ENCODE measurements around the gene RUFY2.

Gene RUFY2

DNA sequence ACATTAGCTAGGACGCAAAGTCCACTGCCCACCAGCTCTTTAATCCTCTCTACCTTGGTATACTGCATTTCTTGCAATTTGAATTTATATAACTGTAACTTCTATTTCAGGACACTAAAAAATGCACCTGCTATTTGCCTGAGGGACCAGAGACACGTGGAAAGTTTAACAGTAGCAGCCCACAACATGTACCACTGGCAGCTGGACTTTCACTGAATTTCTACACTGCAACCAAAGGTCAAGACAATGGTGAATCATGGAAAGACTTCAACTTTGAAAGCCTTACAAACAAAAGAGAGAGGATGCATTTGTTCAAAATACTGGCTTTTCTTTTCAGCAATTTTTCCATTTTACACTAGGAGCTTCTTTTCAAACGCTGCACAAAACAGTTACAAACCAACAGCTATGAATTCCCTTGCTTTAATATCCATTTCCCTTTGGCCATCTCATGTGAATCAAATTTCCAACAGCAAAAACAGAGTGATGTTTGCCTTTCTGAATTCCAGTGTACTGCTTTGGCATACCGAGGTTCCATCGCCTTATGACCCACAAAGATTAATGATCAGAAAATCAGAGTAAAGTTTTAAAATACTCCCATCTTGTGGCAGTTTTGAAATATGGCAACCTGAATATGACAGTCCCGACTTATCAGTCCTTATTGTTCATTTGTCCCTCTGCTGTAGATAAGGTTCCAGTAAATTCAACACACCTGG lies 105.1 kb downstream of the RUFY2 start:
- TF ChIP-seq SUZ12 (IDR thresholded peaks at IDR 0.05; ENCODE audit: extremely low read depth, insufficient read depth, insufficient read length), result no peak
- no peak for TF ChIP-seq ZNF274 (IDR thresholded peaks at IDR 0.05; ENCODE audit: low read depth, low read length)
- no peak for TF ChIP-seq YY1 (IDR thresholded peaks at IDR 0.05; ENCODE audit: insufficient read depth, insufficient read length)
- H3K4me1 ChIP-seq (ENCODE audit: insufficient read depth, insufficient read length), result no peaks in the 10 kb centered on the region
- H3K27me3 ChIP-seq (ENCODE audit: insufficient read depth, insufficient read length), result no peaks in the 10 kb centered on the region
- H3K9me3 ChIP-seq (ENCODE audit: insufficient read depth, low read length), result no peaks in the 10 kb centered on the region
- DNase-seq (ENCODE audit: low read depth, low spot score), result no peak
- H3K4me3 ChIP-seq (ENCODE audit: insufficient read length, low read depth), result no peak overlapping the region
- H3K36me3 ChIP-seq (ENCODE audit: insufficient read depth, insufficient read length, low read length), result no peaks in the 10 kb centered on the region
- no peak overlapping the region for H3K9ac ChIP-seq (ENCODE audit: insufficient read length, low read depth)

DNA sequence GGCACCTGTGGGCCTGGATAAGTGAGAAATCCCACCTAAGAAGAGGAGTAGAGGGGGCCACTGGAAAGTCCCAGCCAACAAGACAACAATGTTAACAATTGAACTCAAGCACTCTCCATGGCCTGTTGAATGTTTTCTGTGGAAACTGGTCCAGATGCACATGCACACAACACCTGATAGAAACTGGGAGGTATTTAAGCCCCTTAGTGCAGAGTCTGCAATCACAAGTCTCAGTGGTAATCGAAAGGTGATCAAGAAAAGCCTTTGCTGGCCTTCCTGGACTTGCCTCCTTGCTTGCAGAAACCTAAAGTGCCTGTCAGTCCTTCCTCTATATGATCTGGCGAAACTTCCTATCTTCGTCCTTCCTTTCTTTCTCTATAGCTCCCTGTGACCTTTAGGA lies 105.8 kb downstream of the RUFY2 start:
- Histone ChIP-seq H3K4me3 (ENCODE audit: insufficient read length, low read depth) (no peak overlapping the region), H3K36me3 (ENCODE audit: insufficient read depth, insufficient read length, low read length) (no peaks in the 10 kb centered on the region), H3K9ac (ENCODE audit: insufficient read length, low read depth) (no peak overlapping the region), H3K9me3 (ENCODE audit: insufficient read depth, low read length) (no peaks in the 10 kb centered on the region), H3K27me3 (ENCODE audit: insufficient read depth, insufficient read length) (no peaks in the 10 kb centered on the region), H3K4me1 (ENCODE audit: insufficient read depth, insufficient read length) (no peaks in the 10 kb centered on the region)
- TF ChIP-seq SUZ12 (IDR thresholded peaks at IDR 0.05; ENCODE audit: extremely low read depth, insufficient read depth, insufficient read length), result no peak
- TF ChIP-seq ZNF274 (IDR thresholded peaks at IDR 0.05; ENCODE audit: low read depth, low read length), result no peak
- TF ChIP-seq YY1 (IDR thresholded peaks at IDR 0.05; ENCODE audit: insufficient read depth, insufficient read length), result no peak
- no peak for DNase-seq (ENCODE audit: low read depth, low spot score)

DNA sequence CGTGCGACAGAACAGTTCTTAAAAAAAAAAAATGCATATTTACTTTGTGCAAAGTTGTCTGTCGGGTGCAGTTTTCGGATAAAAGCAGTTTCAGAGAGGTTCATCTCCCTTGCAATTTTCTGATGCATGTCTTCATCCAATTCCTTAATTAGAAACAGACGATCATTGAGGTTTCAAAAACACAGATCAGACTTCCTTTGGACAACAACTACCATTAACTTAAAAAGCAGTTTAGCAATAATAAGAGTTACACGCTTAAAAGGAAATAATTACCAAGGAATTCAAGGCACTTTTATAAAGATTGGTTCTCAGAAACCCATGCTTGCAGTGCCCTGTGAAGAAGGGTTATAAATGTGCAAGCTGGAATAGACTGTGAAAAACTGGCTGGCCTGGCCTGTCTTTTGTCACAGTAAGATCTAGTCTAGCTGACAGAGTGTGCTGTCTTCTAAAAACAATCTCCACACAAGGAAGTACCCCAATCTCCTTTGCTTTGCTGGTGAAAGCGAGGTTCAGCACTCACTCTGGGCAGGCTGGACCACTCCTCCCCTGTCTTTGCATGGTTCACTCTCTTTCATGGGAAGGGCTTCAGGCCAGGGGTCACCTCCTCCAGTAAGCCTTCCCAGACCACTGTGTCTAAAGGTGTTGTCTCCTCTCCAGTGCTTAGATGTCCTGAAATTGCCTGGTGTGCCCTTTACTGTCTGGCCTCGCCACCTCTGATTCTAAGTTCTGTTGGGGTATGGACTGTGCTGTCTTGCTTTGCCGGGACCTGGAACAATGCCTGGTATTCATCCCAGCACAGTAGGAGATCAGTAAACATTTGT lies 110.0 kb downstream of the RUFY2 start:
- no peaks in the 10 kb centered on the region for H3K27me3 ChIP-seq (ENCODE audit: insufficient read depth, insufficient read length)
- no peak overlapping the region for H3K9ac ChIP-seq (ENCODE audit: insufficient read length, low read depth)
- no peaks in the 10 kb centered on the region for H3K36me3 ChIP-seq (ENCODE audit: insufficient read depth, insufficient read length, low read length)
- H3K4me1 ChIP-seq (ENCODE audit: insufficient read depth, insufficient read length), result no peaks in the 10 kb centered on the region
- DNase-seq (ENCODE audit: low read depth, low spot score), result no peak
- TF ChIP-seq SUZ12 (IDR thresholded peaks at IDR 0.05; ENCODE audit: extremely low read depth, insufficient read depth, insufficient read length) (no peak), ZNF274 (IDR thresholded peaks at IDR 0.05; ENCODE audit: low read depth, low read length) (no peak), YY1 (IDR thresholded peaks at IDR 0.05; ENCODE audit: insufficient read depth, insufficient read length) (no peak)
- H3K9me3 ChIP-seq (ENCODE audit: insufficient read depth, low read length), result no peaks in the 10 kb centered on the region
- H3K4me3 ChIP-seq (ENCODE audit: insufficient read length, low read depth), result no peak overlapping the region

Measured in NT2/D1 (cell line).